Effector memory CD4-positive, alpha-beta T cell (primary cell): ENCODE measurements around the gene PNRC1.
"Not testable (repeated sequence)": the region's sequence is repeated elsewhere in the genome, so short reads cannot be mapped to it uniquely, and the experiment has no call there.

ENCODE experiments used
- DNase-seq, 3 donors: peaks; one replicate each; pipeline ENCODE4 v3.0.0-alpha.2; 2020
- H3K27ac ChIP-seq: 2 replicates; pipeline ENCODE4 v1.7.0; 2013; ENCODE audit warnings: mild to moderate bottlenecking, low read length, moderate library complexity; ENCODE audit not compliant: insufficient read depth, poor library complexity, severe bottlenecking
- H3K27me3 ChIP-seq: replicated peaks from 2 replicates; pipeline ENCODE4 v1.7.0; 2013; ENCODE audit warnings: mild to moderate bottlenecking, low read length; ENCODE audit not compliant: insufficient read depth, control insufficient read depth, poor library complexity, severe bottlenecking
- H3K36me3 ChIP-seq: 2 replicates; pipeline ENCODE4 v1.7.0; 2013; ENCODE audit warnings: mild to moderate bottlenecking, low read length, moderate library complexity; ENCODE audit not compliant: control insufficient read depth, insufficient read depth
- H3K4me1 ChIP-seq: 2 replicates; pipeline ENCODE4 v1.7.0; 2013; ENCODE audit warnings: low read length, mild to moderate bottlenecking; ENCODE audit not compliant: control insufficient read depth, insufficient read depth, poor library complexity, severe bottlenecking
- H3K4me3 ChIP-seq: 2 replicates; pipeline ENCODE4 v1.7.0; 2013; ENCODE audit warnings: low read length, low read depth, mild to moderate bottlenecking; ENCODE audit not compliant: insufficient read depth, poor library complexity, severe bottlenecking
- H3K9me3 ChIP-seq: 2 replicates; pipeline ENCODE4 v1.7.0; 2013; ENCODE audit warnings: mild to moderate bottlenecking, low read length, moderate library complexity; ENCODE audit not compliant: control insufficient read depth

Gene PNRC1

GRCh38 chr6:89057759-89058158 lies 22.8 kb upstream of the PNRC1 start:
- Histone ChIP-seq H3K4me1 (no peaks in the 10 kb centered on the region), H3K4me3 (no peak overlapping the region), H3K9me3 (no peaks in the 10 kb centered on the region), H3K27ac (no peak overlapping the region), H3K27me3 (no peaks in the 10 kb centered on the region), H3K36me3 (no peaks in the 10 kb centered on the region)
- no peak for DNase-seq

- no peaks in the 10 kb centered on the region for H3K4me1 ChIP-seq
These were observed 21.9 kb upstream of the PNRC1 start for GRCh38 chr6:89058627-89059026.

GRCh38 chr6:89059227-89059626 lies 21.3 kb upstream of the PNRC1 start:
- DNase-seq: no peak
- H3K36me3 ChIP-seq: no peaks in the 10 kb centered on the region
- no peaks in the 10 kb centered on the region for H3K9me3 ChIP-seq
- H3K4me3 ChIP-seq: no peak overlapping the region
- H3K4me1 ChIP-seq: no peaks in the 10 kb centered on the region
- H3K27me3 ChIP-seq: no peaks in the 10 kb centered on the region
- H3K27ac ChIP-seq: no peak overlapping the region

More at GRCh38 chr6:89058627-89059026, 21.9 kb upstream of the PNRC1 start:
- Histone ChIP-seq H3K9me3 (no peaks in the 10 kb centered on the region), H3K27ac (no peak overlapping the region), H3K4me3 (no peak overlapping the region), H3K36me3 (no peaks in the 10 kb centered on the region), H3K27me3 (no peaks in the 10 kb centered on the region)
- no peak for DNase-seq

GRCh38 chr6:89063881-89064280 lies 16.7 kb upstream of the PNRC1 start:
- Histone ChIP-seq H3K4me1 (no peaks in the 10 kb centered on the region), H3K36me3 (no peaks in the 10 kb centered on the region), H3K27me3 (no peaks in the 10 kb centered on the region), H3K9me3 (no peaks in the 10 kb centered on the region), H3K27ac (no peak overlapping the region), H3K4me3 (no peak overlapping the region)
- DNase-seq: no peak

- not testable (repeated sequence) for H3K36me3 ChIP-seq, DNase-seq, H3K4me1 ChIP-seq, H3K4me3 ChIP-seq, H3K27me3 ChIP-seq, H3K9me3 ChIP-seq, H3K27ac ChIP-seq
These were observed 15.6 kb upstream of the PNRC1 start for GRCh38 chr6:89064931-89065330.

GRCh38 chr6:89066121-89066520 lies 14.4 kb upstream of the PNRC1 start:
- H3K27me3 ChIP-seq, DNase-seq, H3K9me3 ChIP-seq, H3K36me3 ChIP-seq, H3K4me3 ChIP-seq, H3K27ac ChIP-seq, H3K4me1 ChIP-seq: not testable (repeated sequence)

- Histone ChIP-seq H3K4me3 (no peak overlapping the region), H3K4me1 (no peaks in the 10 kb centered on the region), H3K27ac (no peak overlapping the region), H3K36me3 (no peaks in the 10 kb centered on the region), H3K27me3 (no peaks in the 10 kb centered on the region), H3K9me3 (no peaks in the 10 kb centered on the region)
- DNase-seq: no peak
These were observed 13.5 kb upstream of the PNRC1 start for GRCh38 chr6:89066940-89067646.

- no peak for DNase-seq
- Histone ChIP-seq H3K27ac (no peak overlapping the region), H3K4me1 (no peaks in the 10 kb centered on the region), H3K9me3 (no peaks in the 10 kb centered on the region), H3K36me3 (no peaks in the 10 kb centered on the region), H3K27me3 (no peaks in the 10 kb centered on the region), H3K4me3 (no peak overlapping the region)
These were observed 12.8 kb upstream of the PNRC1 start for GRCh38 chr6:89067796-89068195.

- Histone ChIP-seq H3K27ac (no peak overlapping the region), H3K9me3 (no peaks in the 10 kb centered on the region), H3K4me1 (no peaks in the 10 kb centered on the region), H3K4me3 (no peak overlapping the region), H3K36me3 (no peaks in the 10 kb centered on the region), H3K27me3 (no peaks in the 10 kb centered on the region)
- no peak for DNase-seq
These were observed 11.9 kb upstream of the PNRC1 start for GRCh38 chr6:89068695-89069094.

- Histone ChIP-seq H3K9me3 (no peaks in the 10 kb centered on the region), H3K27me3 (no peaks in the 10 kb centered on the region), H3K27ac (no peak overlapping the region), H3K36me3 (no peaks in the 10 kb centered on the region), H3K4me1 (no peaks in the 10 kb centered on the region), H3K4me3 (no peak overlapping the region)
- no peak for DNase-seq
These were observed 10.9 kb upstream of the PNRC1 start for GRCh38 chr6:89069536-89070163.
